MM.1S (cell line): ENCODE data around the gene SHROOM3.

Source experiments
- DNase-seq: peaks from one replicate; pipeline ENCODE4 v3.0.0-alpha.2; 2015
- H2AFZ ChIP-seq: fragments of 300-600 bp; sonication (generic); 2 replicates; pipeline ENCODE4 v1.6.0; 2016; ENCODE audit warnings: antibody characterized with exemption, low read length
- H3F3A ChIP-seq: fragments of 300-600 bp; sonication (generic); 2 replicates; pipeline ENCODE4 v1.6.1; 2016; ENCODE audit warnings: mild to moderate bottlenecking, antibody characterized with exemption, low read length, moderate library complexity, mixed read lengths; ENCODE audit not compliant: insufficient read depth
- H3K27ac ChIP-seq: fragments of 300-600 bp; sonication (generic); 2 replicates; pipeline ENCODE4 v1.5.1; 2016; ENCODE audit warnings: mild to moderate bottlenecking, low read length
- H3K27me3 ChIP-seq: fragments of 300-600 bp; sonication (generic); replicated peaks from 2 replicates; pipeline ENCODE4 v1.6.0; 2016; ENCODE audit warnings: low read length; ENCODE audit not compliant: insufficient read depth
- H3K36me3 ChIP-seq: fragments of 300-600 bp; sonication (generic); replicated peaks from 2 replicates; pipeline ENCODE4 v1.6.1; 2016; ENCODE audit warnings: mild to moderate bottlenecking, low read length, mixed read lengths; ENCODE audit not compliant: insufficient read depth
- H3K4me1 ChIP-seq: fragments of 300-600 bp; sonication (generic); 2 replicates; pipeline ENCODE4 v1.6.1; 2016; ENCODE audit warnings: low read length, mixed read lengths
- H3K4me2 ChIP-seq: fragments of 300-600 bp; sonication (generic); 2 replicates; pipeline ENCODE4 v1.6.0; 2016; ENCODE audit warnings: low read depth, low read length
- H3K4me3 ChIP-seq: fragments of 300-600 bp; sonication (generic); 2 replicates; pipeline ENCODE4 v1.5.1; 2016; ENCODE audit warnings: low read length, mixed read lengths
- H3K79me2 ChIP-seq: fragments of 300-600 bp; sonication (generic); 2 replicates; pipeline ENCODE4 v1.6.1; 2016; ENCODE audit warnings: mixed run types, low read length, mixed read lengths
- H3K9ac ChIP-seq: fragments of 300-600 bp; sonication (generic); 2 replicates; pipeline ENCODE4 v1.6.1; 2016; ENCODE audit warnings: low read length, mixed read lengths
- H3K9me2 ChIP-seq: fragments of 300-600 bp; sonication (generic); replicated peaks from 2 replicates; pipeline ENCODE4 v1.6.1; 2016; ENCODE audit warnings: mild to moderate bottlenecking, low read length, mixed read lengths; ENCODE audit not compliant: insufficient read depth
- H3K9me3 ChIP-seq: fragments of 300-600 bp; sonication (generic); replicated peaks from 2 replicates; pipeline ENCODE4 v1.6.1; 2016; ENCODE audit warnings: mild to moderate bottlenecking, low read length, mixed read lengths; ENCODE audit not compliant: insufficient read depth
- H4K20me1 ChIP-seq: fragments of 300-600 bp; sonication (generic); 2 replicates; pipeline ENCODE4 v1.6.1; 2016; ENCODE audit warnings: mild to moderate bottlenecking, low read length, moderate library complexity, mixed read lengths; ENCODE audit not compliant: insufficient read depth
- CTCF ChIP-seq: fragments of 300-600 bp; sonication (generic); IDR thresholded peaks from 2 replicates; pipeline ENCODE4 v1.5.1; 2016; ENCODE audit warnings: antibody characterized with exemption, low read length, mixed read lengths
- EZH2 ChIP-seq: fragments of 300-600 bp; sonication (generic); optimal IDR thresholded peaks from 2 replicates; pipeline ENCODE3; 2017; ENCODE audit warnings: low read depth, mild to moderate bottlenecking, antibody characterized with exemption, low read length, mixed read lengths
- EZH2phosphoT487 ChIP-seq: fragments of 300-600 bp; sonication (generic); IDR thresholded peaks from 2 replicates; pipeline ENCODE4 v1.6.1; 2018; ENCODE audit warnings: antibody characterized with exemption, low read length

Gene SHROOM3

DNA sequence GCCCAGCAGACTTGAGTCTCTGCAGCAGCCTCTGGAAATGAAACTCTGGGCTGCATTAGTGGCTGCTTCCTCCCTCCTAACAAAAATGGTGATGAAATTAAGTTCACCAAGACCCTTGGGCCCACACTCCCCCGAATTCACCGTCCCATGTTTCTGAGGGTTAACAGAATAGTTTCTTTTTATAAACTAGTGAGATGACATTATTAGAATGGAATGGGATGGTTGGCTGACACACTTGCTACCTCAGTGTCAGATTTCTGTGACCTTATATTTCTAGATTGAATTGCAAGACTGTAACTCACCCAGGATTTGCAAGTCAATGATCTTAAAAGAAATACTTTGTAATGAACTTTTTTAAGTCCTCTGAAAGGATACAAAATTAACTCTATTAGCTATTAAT lies 127.1 kb downstream of the SHROOM3 start:
- no peak for DNase-seq
- Histone ChIP-seq H3K9ac (no peak overlapping the region), H2AFZ (no peak overlapping the region), H3K36me3 (no peaks in the 10 kb centered on the region), H3K27me3 (no peaks in the 10 kb centered on the region), H4K20me1 (no peaks in the 10 kb centered on the region), H3K79me2 (no peaks in the 10 kb centered on the region), H3K4me1 (no peaks in the 10 kb centered on the region), H3K4me2 (no peak overlapping the region), H3F3A (no peaks in the 10 kb centered on the region), H3K4me3 (no peak overlapping the region), H3K9me3 (no peaks in the 10 kb centered on the region), H3K9me2 (no peaks in the 10 kb centered on the region), H3K27ac (no peak overlapping the region)
- TF ChIP-seq CTCF (no peak), EZH2phosphoT487 (no peak), EZH2 (no peak)

DNA sequence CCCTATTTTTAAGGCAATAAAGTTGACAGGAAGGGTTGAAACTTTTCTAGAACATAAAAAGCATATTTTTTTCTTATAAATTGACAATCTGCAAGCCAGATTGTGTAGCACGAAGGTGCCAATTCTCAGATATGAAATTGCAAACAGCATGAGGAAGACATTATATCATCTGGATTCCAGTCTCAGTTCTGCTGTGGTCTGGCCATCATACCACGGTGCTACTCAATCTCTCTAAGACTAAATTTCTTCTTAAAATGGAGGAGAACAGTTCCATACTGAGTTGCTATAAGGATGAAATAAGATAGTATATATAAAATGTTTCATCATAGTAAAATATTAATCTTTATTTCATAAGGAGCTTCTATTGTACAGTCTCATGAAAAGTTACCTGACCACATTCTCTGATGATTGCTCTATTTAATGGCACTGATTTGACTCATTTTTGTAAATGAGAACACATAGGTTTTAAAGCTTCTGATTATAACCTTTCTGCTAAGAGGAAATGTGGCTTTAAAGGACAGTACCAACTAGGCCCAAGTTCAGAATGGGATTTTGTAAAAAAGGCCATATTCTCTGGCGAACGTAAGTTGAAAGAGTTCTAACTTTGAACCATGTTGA lies 127.9 kb downstream of the SHROOM3 start:
- Histone ChIP-seq H3K4me2 (no peak overlapping the region), H3K9me3 (no peaks in the 10 kb centered on the region), H3K9me2 (no peaks in the 10 kb centered on the region), H3K9ac (no peak overlapping the region), H3K79me2 (no peaks in the 10 kb centered on the region), H2AFZ (no peak overlapping the region), H3F3A (no peaks in the 10 kb centered on the region), H3K4me3 (no peak overlapping the region), H3K27ac (no peak overlapping the region), H3K36me3 (no peaks in the 10 kb centered on the region), H3K27me3 (no peaks in the 10 kb centered on the region), H4K20me1 (no peaks in the 10 kb centered on the region), H3K4me1 (no peaks in the 10 kb centered on the region)
- DNase-seq, result no peak
- TF ChIP-seq CTCF, result no peak
- no peak for TF ChIP-seq EZH2phosphoT487
- no peak for TF ChIP-seq EZH2

GRCh38 chr4:76563454-76564122 lies 128.6 kb downstream of the SHROOM3 start:
- Histone ChIP-seq H3K9me3 (no peaks in the 10 kb centered on the region), H3F3A (no peaks in the 10 kb centered on the region), H3K79me2 (no peaks in the 10 kb centered on the region), H3K27ac (no peak overlapping the region), H2AFZ (no peak overlapping the region), H3K9me2 (no peaks in the 10 kb centered on the region), H3K9ac (no peak overlapping the region), H3K27me3 (no peaks in the 10 kb centered on the region), H3K4me1 (no peaks in the 10 kb centered on the region), H3K4me3 (no peak overlapping the region), H3K4me2 (no peak overlapping the region), H4K20me1 (no peaks in the 10 kb centered on the region), H3K36me3 (no peaks in the 10 kb centered on the region)
- no peak for DNase-seq
- TF ChIP-seq EZH2phosphoT487 (no peak), CTCF (no peak), EZH2 (no peak)
